Measurements from ENCODE around the gene IRGC.

- no peak for TF ChIP-seq TARDBP (IDR thresholded peaks at IDR 0.05)
- no peak for TF ChIP-seq L3MBTL2 (conservative IDR thresholded peaks at IDR 0.05)
- TF ChIP-seq LEF1 (IDR thresholded peaks at IDR 0.05; ENCODE audit: borderline replicate concordance), result no peak
- no peak for TF ChIP-seq ELF4 (IDR thresholded peaks at IDR 0.05)
- no peak for TF ChIP-seq SUZ12 (IDR thresholded peaks at IDR 0.05)
- TF ChIP-seq SP1 (IDR thresholded peaks at IDR 0.05), result no peak
- no peak for TF ChIP-seq PKNOX1 (IDR thresholded peaks at IDR 0.05)
- no peak for TF ChIP-seq FOXM1 (IDR thresholded peaks at IDR 0.05; ENCODE audit: borderline replicate concordance)
These were observed 3.5 kb downstream of the IRGC start for GRCh38 chr19:43719378-43719868.
